CD4-positive, alpha-beta T cell (primary cell): ENCODE data around the gene CCDC50. TPM values are rescaled to one million over a fixed set of nuclear protein-coding genes. Genes with fewer than 3 reads are reported as not detected.

Experiments
- ATAC-seq: fragments of 200-7000 bp; cut with Tn5 transposase; one replicate; pipeline ENCODE4 v1.10.0; 2022; ENCODE audit warnings: mild to moderate bottlenecking; ENCODE audit not compliant: poor library complexity
- CTCF ChIA-PET: fragments of 350-600 bp; sonication (Branson Sonifier 250); formaldehyde crosslinking; loops from one replicate; lab custom pipeline; 2021; ENCODE audit warnings: antibody characterized with exemption, inconsistent platforms; lab: Charles Lee
- POLR2A ChIA-PET: fragments of 350-600 bp; sonication (Branson Sonifier 250); formaldehyde crosslinking; loops from one replicate; lab custom pipeline; 2021; ENCODE audit warnings: antibody characterized with exemption, inconsistent platforms; lab: Charles Lee
- DNase-seq, 14 experiments: peaks; one replicate each; pipeline ENCODE4 v3.0.0-alpha.2; 2013 to 2020; ENCODE audit warnings: mixed read lengths in 2 of 14
- H3K27ac ChIP-seq, 2 donors: one replicate each; pipeline versions ENCODE4 v1.5.1 to v1.7.0; 2013; ENCODE audit warnings: low read length in 2 of 2, low read depth in 1 of 2, mild to moderate bottlenecking in 1 of 2
- H3K27me3 ChIP-seq, 2 experiments: 1 replicate in 1 of 2; 2 replicates in 1 of 2; pipeline versions ENCODE4 v1.6.1 to v1.7.0; 2013; ENCODE audit warnings: low read length in 2 of 2, control low read depth in 1 of 2, mild to moderate bottlenecking in 1 of 2, moderate library complexity in 1 of 2; ENCODE audit not compliant: insufficient read depth in 2 of 2, control insufficient read depth in 1 of 2
- H3K36me3 ChIP-seq: one replicate; pipeline ENCODE4 v1.6.1; 2013; ENCODE audit warnings: low read length, control low read depth; ENCODE audit not compliant: insufficient read depth
- H3K4me1 ChIP-seq: one replicate; pipeline ENCODE4 v1.6.1; 2013; ENCODE audit warnings: low read length, control low read depth; ENCODE audit not compliant: insufficient read depth
- H3K4me3 ChIP-seq: one replicate; pipeline ENCODE4 v1.5.1; 2013; ENCODE audit warnings: mild to moderate bottlenecking, low read length, moderate library complexity
- H3K9me3 ChIP-seq, 2 experiments: 1 replicate in 1 of 2; 2 replicates in 1 of 2; pipeline versions ENCODE4 v1.6.1 to v1.7.0; 2013; ENCODE audit warnings: low read length in 2 of 2, mild to moderate bottlenecking in 2 of 2, control low read depth in 1 of 2, moderate library complexity in 1 of 2; ENCODE audit not compliant: control insufficient read depth in 1 of 2, insufficient read depth in 1 of 2
- H3K27ac Mint-ChIP-seq: one replicate; pipeline ENCODE4 v1.8.0; 2020; ENCODE audit warnings: mixed read lengths
- H3K27me3 Mint-ChIP-seq: one replicate; pipeline ENCODE4 v1.8.0; 2021; ENCODE audit warnings: mixed read lengths
- H3K36me3 Mint-ChIP-seq: one replicate; pipeline ENCODE4 v1.8.0; 2021; ENCODE audit warnings: low read depth, mixed read lengths
- H3K4me1 Mint-ChIP-seq: one replicate; pipeline ENCODE4 v1.8.0; 2021; ENCODE audit warnings: low read depth, mixed read lengths
- H3K4me3 Mint-ChIP-seq: one replicate; pipeline ENCODE4 v1.8.0; 2020; ENCODE audit warnings: mild to moderate bottlenecking, mixed read lengths
- H3K9me3 Mint-ChIP-seq: one replicate; pipeline ENCODE4 v1.8.0; 2020; ENCODE audit warnings: mixed read lengths
- intact Hi-C, 2 experiments: fragments of 100-400 bp; cut with DNase I in 1 of 2; cut with micrococcal nuclease in 1 of 2; formaldehyde crosslinking; loops; one replicate each; pipeline versions ENCODE4 v1.15.1 to v1.9.0; 2023 to 2025; cut with DNase I, micrococcal nuclease
- total RNA-seq, 174 experiments: library from RNA in 2 of 174; stranded (reverse) in 2 of 174; gene quantifications; one replicate each; pipeline ENCODE4 v1.2.3 and lab custom pipeline; 2021 to 2026
- TF ChIP-seq, protein P1 (sequence below): fragments of 200-600 bp; IDR thresholded peaks from one replicate; pipeline ENCODE4 v1.8.0; 2022; ENCODE audit warnings: antibody characterized with exemption, mild to moderate bottlenecking

The CCDC50 gene
- total RNA-seq, 2 experiments from 2014 or later = 16.7 to 16.8 TPM

- H3K4me3 Mint-ChIP-seq = peak overlapping the region; percentile 84
- POLR2A ChIA-PET = interaction anchor here (0.9 to 1.4 kb wide), 3 partner anchors 38 to 50 kb away, joined by 3 to 5 read pairs (median 3); no protein-coding TSS in a partner anchor
- DNase-seq (peak in 1 of 14 experiments; percentile 21), ATAC-seq (no peak)
- peaks cover 0 to 5% of the 10 kb centered on the region in 2 experiments for H3K27me3 ChIP-seq
- peaks cover 32% of the 10 kb centered on the region for H3K4me1 Mint-ChIP-seq
- H3K9me3 ChIP-seq = peaks cover 0 to 10% of the 10 kb centered on the region in 2 experiments
- peak overlapping the region; percentile 68 for H3K4me3 ChIP-seq
- H3K4me1 ChIP-seq = no peaks in the 10 kb centered on the region
- no peaks in the 10 kb centered on the region for H3K9me3 Mint-ChIP-seq
- no peak overlapping the region for H3K27ac ChIP-seq
- CTCF ChIA-PET = no interaction called here
- intact Hi-C loops = no loop called here
- TF ChIP-seq, protein P1, sequence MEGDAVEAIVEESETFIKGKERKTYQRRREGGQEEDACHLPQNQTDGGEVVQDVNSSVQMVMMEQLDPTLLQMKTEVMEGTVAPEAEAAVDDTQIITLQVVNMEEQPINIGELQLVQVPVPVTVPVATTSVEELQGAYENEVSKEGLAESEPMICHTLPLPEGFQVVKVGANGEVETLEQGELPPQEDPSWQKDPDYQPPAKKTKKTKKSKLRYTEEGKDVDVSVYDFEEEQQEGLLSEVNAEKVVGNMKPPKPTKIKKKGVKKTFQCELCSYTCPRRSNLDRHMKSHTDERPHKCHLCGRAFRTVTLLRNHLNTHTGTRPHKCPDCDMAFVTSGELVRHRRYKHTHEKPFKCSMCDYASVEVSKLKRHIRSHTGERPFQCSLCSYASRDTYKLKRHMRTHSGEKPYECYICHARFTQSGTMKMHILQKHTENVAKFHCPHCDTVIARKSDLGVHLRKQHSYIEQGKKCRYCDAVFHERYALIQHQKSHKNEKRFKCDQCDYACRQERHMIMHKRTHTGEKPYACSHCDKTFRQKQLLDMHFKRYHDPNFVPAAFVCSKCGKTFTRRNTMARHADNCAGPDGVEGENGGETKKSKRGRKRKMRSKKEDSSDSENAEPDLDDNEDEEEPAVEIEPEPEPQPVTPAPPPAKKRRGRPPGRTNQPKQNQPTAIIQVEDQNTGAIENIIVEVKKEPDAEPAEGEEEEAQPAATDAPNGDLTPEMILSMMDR = no peak
- peaks cover 9% of the 10 kb centered on the region for H3K27me3 Mint-ChIP-seq
- peak overlapping the region; percentile 78 for H3K27ac Mint-ChIP-seq
- H3K36me3 Mint-ChIP-seq = no peaks in the 10 kb centered on the region
- H3K36me3 ChIP-seq = no peaks in the 10 kb centered on the region
Observed at GRCh38 chr3:191328383-191328961, 722 bp upstream of the CCDC50 start.

DNA sequence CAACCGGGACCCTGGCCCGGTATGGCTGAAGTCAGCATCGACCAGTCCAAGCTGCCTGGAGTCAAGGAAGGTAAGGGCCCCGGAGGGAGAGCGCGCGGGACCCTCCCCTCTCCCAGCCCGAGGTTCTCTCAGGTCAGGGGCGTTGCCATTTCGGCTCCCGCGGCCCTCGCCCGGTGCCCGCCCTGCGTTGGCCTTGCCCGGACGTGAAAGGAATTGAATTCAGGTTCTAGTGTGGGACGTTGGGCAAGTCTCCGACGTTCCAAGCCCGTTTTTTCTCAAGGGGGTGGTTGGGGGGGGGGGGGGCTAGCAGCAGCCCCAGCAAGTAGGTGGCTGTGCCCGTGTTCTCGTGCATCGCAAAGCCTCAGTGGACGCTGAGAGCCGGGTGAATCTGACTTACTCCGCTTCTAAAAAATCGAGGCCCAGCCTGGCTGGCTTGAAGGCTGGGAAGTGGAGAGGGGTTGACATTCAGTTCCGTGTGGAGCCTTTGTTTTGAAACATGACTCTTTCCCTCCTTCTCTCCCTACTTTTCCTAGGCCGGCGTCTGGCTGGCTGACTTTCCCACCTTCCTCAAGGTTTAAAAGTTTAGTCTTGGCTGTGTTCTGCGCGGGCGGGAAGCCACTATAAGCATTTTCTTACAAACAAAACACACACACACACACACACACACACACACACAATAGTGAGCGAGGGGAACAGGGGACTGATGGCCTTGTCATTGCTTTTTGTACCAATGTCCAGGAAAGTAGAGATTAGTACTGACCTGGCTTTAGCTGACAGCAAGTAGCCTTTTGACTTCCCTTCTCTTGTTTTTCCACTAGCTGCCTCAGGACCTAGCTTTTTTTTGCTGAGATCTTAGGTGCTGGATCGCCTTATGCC is 698 bp downstream of the CCDC50 start, which contains the start of gene UTS2B:
UTS2B (minus strand) TSS at position 873 of the 876 bp plus-strand sequence. CDS start 48,337 bp downstream, outside the sequence.
- H3K36me3 Mint-ChIP-seq = no peaks in the 10 kb centered on the region
- no peaks in the 10 kb centered on the region for H3K9me3 Mint-ChIP-seq
- Histone ChIP-seq H3K27me3 (peaks cover 0 to 5% of the 10 kb centered on the region in 2 experiments), H3K36me3 (no peaks in the 10 kb centered on the region), H3K9me3 (peaks cover 0 to 10% of the 10 kb centered on the region in 2 experiments), H3K4me1 (no peaks in the 10 kb centered on the region), H3K27ac (no peak within 1 kb of the TSS), H3K4me3 (peak within 1 kb of the TSS; percentile 68)
- peaks cover 9% of the 10 kb centered on the region for H3K27me3 Mint-ChIP-seq
- peak in 5 of 14 experiments; percentile 2 to 31 (median 10) for DNase-seq
- no peak for ATAC-seq
- H3K4me1 Mint-ChIP-seq = peaks cover 41% of the 10 kb centered on the region
- POLR2A ChIA-PET = interaction anchor here (0.9 to 1.4 kb wide), 2 partner anchors 42 to 49 kb away, joined by 3 read pairs; no protein-coding TSS in a partner anchor
- intact Hi-C loops = no loop called here
- H3K27ac Mint-ChIP-seq = peak within 1 kb of the TSS; percentile 23
- CTCF ChIA-PET = no interaction called here
- TF ChIP-seq, protein P1 = no peak
- H3K4me3 Mint-ChIP-seq = peak within 1 kb of the TSS; percentile 81

GRCh38 chr3:191330530-191331048 is 1.4 kb downstream of the CCDC50 start:
- ATAC-seq (no peak), DNase-seq (no peak)
- Mint-ChIP-seq H3K27ac (peak overlapping the region; percentile 23), H3K4me3 (peak overlapping the region; percentile 81), H3K27me3 (peaks cover 9% of the 10 kb centered on the region), H3K4me1 (peaks cover 46% of the 10 kb centered on the region), H3K9me3 (no peaks in the 10 kb centered on the region), H3K36me3 (no peaks in the 10 kb centered on the region)
- H3K27ac ChIP-seq = no peak overlapping the region
- ChIA-PET POLR2A (no interaction called here), CTCF (no interaction called here)
- intact Hi-C loops = no loop called here
- peaks cover 0 to 5% of the 10 kb centered on the region in 2 experiments for H3K27me3 ChIP-seq
- H3K36me3 ChIP-seq = no peaks in the 10 kb centered on the region
- H3K9me3 ChIP-seq = peaks cover 0 to 10% of the 10 kb centered on the region in 2 experiments
- no peaks in the 10 kb centered on the region for H3K4me1 ChIP-seq
- H3K4me3 ChIP-seq = peak overlapping the region; percentile 68
- TF ChIP-seq, protein P1 = no peak
